ENCODE results near the gene FPGS.

The FPGS gene

DNA sequence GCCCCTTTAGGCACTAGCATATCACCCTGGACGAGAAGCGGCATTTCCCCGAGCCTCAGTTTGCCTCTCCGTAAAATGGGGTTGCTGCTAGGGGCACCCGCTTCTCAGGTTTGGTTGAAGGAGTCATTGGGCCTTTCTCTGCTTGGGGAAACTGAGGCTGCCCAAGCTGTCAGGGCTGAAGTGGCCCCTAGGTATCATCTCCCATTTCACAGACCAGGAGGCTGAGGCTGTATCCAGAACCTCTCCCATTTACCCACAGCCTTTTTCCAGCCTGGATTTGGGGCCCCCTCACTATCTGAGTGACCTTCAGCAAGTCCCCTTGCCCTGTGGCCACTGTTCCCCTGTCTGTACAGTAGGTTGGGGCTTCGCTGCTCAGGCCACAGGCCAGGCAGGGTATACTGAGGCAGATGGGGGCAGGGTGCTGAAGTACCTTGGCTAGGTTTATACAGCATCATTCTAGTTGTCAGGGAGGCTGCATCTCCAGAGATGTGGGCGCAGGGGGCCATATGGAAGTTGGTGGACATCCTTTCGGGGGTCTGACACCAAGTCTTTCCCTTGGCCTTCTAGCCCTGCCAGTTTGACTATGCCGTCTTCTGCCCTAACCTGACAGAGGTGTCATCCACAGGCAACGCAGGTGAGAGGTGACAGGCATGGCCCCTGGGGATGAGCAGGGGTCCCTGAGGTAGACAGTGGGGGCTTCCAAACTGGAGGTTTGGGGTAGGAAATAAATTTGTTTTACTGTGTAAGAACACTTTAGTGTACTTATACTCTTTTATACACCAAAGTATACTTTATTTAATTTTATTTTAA, 7.9 kb downstream of the FPGS start:
- DNase-seq: no peak

DNA sequence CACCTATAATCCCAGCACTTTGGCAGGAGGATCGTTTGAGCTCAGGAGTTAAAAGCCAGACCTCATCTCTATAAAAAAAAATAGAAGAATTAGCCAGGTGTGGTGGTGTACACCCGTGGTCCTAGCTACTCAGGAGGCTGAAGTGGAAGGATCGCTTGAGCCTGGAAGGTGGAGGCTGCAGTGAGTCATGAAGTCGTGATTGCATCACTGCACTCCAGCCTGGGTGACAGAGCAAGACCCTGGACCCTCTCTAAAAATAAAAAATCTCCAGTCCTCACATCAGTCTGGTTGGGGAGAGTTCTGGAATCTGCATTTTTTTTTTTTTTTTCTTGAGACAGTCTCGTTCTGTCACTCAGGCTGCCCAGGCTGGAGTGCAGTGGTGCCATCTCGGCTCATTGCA, 9.3 kb downstream of the FPGS start:
- DNase-seq: no peak

DNA sequence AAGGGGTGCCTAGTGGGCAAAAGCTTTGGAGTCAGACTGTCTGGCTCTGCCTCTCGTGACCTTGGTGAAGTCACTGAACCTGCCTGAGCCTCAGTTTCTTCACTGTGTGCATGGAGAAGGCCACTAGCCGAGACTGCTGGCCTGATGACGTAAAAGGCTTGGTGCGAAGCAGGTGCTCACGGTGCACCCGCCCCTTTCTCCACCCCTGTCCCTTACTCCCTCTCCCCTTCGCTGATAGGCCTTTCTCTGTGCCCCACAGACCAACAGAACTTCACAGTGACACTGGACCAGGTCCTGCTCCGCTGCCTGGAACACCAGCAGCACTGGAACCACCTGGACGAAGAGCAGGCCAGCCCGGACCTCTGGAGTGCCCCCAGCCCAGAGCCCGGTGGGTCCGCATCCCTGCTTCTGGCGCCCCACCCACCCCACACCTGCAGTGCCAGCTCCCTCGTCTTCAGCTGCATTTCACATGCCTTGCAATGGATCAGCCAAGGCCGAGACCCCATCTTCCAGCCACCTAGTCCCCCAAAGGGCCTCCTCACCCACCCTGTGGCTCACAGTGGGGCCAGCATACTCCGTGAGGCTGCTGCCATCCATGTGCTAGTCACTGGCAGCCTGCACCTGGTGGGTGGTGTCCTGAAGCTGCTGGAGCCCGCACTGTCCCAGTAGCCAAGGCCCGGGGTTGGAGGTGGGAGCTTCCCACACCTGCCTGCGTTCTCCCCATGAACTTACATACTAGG, 10.4 kb downstream of the FPGS start:
- DNase-seq: no peak

DNA sequence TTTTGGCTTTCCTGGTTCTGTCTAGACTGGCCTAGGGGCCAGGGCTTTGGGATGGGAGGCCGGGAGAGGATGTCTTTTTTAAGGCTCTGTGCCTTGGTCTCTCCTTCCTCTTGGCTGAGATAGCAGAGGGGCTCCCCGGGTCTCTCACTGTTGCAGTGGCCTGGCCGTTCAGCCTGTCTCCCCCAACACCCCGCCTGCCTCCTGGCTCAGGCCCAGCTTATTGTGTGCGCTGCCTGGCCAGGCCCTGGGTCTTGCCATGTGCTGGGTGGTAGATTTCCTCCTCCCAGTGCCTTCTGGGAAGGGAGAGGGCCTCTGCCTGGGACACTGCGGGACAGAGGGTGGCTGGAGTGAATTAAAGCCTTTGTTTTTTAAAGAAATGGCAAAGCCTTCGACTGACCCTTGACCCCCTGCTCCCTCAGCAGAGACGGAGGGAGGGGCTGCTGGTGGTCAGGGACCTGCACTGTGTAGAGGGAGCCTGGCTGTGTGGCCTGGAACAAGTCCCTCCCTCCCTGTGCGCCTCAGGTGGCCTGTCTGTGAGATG, 11.1 kb downstream of the FPGS start:
- DNase-seq: no peak

DNA sequence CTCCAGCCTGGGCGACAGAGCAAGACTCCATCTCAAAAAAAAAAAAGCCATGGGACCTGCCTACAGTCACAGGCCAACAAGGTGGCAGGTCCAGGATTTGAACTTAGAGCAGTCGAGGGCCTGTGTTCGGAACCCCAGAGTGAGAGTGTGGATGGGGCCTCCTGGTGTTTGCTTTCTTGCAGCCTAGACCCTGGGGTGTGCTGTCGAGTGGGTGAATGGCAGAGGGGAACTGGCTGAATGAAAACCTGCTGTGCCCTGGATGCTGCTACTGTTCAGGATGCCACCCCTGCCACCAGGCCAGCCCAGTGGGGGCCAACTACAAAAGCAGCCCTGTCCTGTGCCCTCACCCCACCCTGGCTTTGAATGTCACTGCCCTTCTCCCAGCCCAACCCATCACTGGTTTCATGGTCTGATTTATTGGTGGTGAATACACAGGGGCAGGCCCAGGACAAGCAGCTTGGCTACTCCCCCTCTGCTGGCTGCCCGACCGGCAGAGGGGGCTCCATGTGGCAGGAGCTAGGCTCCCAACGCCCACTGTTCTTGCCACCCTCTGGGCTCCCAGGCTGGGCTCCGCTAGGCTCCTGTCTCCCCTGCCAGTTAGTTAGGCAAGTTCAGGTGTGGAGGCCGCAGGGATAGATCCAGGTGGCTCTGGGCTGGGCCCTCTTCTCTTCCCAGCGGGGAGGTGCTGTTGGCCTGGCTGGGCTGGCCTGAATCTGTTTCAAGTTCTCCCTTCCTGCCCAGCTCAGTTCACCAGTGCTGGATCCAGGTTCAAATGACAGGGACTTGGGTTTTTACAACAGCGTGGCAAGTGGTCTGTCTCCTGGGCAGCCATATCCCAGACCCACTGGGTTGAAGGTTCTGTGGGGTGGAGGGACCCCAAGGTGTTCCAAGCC, 12.2 kb downstream of the FPGS start:
- DNase-seq: no peak

DNA sequence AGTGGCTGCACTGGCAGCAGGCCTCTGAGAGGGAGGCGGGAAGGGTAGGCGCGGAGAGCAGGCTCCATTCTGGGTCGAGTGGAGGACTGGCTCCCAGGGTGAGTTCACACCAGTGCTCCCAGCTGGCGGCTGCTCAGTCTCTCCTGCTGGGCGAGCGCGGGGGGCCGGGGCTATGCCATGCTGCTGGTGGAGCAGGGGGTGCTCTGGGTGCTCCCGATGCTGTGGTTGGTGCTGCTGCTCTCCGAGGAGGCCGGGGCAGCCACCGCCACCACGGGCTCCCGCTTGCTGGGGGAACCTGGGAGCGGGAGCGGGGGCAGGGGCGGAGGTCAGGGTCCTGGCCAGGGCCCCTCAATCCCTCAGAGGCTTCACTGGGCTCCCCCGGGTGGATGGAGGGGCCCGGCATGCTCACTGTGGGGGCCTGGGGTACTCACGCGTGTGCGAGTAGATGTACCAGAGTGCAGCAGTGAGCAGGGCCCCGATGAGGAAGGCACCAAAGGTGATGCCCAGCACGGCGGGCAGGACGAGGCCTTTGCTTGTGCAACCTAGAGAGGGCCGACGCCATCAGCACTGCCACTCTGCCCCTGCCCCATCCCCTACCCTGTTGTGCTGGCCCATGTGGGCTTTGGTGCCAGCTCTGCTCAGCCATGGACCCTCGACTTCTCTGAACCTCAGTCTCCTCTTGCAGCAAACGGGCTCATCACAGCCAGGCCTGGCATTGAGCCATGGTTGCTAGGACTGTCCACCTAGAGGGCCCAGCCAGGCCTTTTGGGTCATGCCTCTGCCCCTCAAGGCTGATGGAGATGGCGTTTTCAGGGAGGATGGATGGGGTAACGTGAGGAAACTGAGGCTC, 13.1 kb downstream of the FPGS start:
- no peak for DNase-seq

DNA sequence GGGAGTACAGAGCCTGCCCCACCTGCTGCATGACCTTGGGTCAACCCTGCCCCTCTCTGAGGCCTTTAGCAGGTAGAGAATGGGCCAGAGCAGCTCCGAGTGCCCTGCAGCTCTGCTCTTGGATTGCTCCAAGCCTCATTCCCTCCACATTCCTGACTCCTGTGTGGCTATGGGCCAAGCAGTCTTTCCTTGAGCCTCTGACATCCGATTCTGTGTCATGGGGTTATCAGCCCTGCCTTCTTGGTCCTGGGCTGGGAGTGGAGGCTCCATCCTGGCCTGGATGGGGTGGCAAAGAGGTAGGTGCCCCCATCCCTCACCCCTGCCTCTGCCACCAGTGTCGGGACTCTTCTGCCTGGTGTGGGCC, 13.7 kb downstream of the FPGS start:
- DNase-seq: no peak

DNA sequence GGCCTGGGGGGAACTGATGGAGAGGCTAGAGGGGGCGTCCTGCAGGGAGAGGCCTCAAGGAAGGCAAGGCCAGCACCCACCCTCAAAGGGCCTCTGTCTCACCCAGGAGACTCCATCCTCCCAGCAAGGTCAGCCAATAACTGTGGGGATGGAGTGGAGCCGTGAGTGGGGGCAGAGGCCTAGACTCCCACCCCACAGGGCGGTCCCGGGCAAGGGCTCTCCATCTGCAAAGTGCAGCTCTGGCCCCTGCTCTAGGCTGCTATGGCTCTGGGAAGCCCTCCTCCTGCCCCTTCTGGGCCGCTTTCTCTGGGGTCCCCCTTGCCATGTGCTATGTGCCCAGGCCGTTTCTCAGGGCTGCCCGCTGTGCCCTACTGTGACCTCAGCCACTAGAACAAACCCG, 14.0 kb downstream of the FPGS start:
- no peak for DNase-seq

DNA sequence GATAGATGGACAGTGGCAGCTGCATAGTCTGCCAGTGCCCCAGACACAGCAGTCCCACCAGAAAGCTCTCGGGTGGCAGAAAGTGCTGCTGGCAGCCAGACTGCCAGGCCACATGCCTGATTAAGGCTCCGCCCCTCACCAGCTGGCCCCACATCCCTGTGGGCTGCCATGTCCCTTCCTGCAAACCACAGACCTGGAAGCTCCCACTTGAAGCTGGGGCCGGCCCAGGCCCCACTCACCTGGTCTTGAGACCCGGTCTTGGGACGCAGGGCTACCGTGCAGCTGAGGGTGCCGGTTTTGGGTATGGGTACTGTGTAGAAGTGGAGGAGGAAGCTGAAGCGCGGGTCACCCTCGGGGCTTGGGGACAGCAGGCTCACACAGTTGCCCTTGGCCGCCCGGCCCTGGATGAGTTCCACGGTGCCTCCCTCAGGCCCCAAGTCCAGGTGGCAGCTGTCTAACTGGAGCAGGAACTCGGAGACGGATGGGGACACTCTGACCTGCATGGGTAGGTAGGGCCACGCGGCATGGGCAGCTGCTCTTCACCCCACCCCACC, 15.3 kb downstream of the FPGS start:
- DNase-seq: no peak

DNA sequence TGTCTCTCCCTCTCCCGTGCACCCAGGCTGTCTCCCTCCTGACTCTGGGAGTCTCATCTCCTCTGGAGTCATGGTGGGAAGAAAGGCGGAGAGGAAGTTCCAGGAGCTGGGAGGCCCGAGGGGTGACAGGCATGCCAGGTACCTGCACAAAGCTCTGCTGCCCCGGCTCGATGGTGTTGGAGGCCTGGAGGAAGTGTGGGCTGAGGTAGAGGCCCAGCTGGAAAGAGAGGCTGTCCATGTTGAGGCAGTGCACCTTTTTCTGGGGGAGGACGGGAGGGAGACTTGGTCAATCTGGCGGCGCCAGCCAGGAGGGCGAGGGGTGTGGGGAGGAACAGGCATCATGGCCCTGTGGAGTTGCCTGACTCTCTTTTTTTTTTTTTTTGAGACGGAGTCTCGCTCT, 15.9 kb downstream of the FPGS start:
- no peak for DNase-seq

DNA sequence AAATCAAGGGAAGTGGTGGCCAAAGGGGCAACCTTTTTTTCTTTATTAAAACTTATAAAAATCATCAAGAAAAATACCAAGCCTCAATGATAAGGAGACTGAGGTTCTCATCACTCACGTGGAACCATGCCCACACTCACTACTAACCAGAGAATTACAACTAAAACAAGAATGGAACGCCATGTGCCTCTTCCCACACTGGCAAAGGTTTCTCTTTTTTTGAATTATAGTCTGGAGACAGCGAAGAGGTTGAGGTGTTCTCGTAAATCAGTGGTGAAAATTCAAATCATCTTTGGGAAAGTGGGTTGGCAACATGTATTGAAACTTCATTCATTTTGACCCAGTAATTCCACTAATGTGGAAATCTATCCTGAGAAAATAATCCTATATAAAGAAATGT, 19.4 kb downstream of the FPGS start:
- no peak for DNase-seq

DNA sequence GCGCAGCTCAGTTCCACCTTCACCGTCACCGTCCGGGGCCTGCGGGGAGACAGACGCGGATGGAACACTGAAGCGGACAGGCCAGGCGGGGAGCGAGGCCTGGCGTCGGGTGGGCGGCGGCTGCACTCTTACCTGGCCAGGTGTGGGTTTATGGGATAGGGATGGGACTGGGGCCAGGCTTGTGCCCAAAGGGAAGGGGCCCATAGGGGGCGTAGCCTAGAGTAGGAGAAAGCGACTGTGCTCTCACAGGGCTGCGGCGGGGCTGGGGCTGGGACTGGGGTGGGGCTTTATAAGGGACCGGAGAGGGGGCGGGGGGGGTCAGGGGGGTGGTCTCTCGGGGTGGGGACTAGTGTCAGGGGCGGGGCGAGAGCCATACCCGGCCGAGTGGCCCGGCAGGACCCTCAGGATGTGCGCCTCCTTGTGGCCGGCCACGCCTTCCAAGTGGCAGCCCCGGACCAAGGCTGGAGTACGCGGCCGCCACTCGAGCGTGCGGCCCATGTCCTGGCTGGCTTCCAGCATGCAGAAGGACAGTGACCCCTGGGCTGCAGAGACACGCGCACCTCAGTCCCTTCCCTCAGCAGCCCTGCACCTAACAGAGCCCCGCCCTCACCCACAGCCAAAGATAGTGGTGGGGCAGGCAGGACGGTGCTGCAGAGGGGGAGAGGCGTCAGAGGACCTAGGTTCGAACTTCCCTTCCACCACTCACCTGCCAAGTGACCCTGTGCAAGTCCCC, 22.8 kb downstream of the FPGS start:
- DNase-seq: peak in 10 of 51 donors; percentile 6 to 52 (median 18)

DNA sequence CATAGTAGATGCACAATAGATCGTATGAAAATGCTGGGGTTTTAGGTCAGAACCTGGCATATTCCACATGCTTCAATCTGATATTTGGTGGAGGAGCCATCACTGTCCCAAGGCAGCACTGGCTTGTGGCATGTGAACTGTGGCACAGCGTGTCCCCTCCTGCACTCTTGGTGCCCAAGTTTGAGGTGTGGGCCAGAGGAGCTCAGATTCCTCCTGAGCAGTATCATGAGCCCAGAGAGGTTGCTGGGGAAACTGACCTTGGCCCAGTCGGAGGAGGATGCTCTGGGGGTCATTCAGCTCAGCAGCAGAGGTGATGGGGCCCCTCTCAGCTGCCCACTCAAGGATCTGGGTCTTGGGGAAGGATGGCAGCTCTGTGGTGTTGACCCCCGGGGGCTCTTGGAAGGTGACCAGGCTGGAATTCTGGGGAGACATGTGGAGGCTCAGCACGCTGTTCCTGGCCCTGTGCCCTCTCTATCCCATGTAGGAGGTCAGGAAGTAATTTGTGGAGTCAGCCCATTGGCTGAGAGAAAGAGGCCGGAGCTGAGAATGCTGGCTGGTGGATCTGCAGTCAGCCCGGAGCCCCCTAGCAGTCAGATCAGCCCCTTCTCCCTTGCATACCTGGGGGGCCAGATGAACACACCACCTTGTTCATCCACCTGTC, 23.7 kb downstream of the FPGS start:
- DNase-seq: no peak

DNA sequence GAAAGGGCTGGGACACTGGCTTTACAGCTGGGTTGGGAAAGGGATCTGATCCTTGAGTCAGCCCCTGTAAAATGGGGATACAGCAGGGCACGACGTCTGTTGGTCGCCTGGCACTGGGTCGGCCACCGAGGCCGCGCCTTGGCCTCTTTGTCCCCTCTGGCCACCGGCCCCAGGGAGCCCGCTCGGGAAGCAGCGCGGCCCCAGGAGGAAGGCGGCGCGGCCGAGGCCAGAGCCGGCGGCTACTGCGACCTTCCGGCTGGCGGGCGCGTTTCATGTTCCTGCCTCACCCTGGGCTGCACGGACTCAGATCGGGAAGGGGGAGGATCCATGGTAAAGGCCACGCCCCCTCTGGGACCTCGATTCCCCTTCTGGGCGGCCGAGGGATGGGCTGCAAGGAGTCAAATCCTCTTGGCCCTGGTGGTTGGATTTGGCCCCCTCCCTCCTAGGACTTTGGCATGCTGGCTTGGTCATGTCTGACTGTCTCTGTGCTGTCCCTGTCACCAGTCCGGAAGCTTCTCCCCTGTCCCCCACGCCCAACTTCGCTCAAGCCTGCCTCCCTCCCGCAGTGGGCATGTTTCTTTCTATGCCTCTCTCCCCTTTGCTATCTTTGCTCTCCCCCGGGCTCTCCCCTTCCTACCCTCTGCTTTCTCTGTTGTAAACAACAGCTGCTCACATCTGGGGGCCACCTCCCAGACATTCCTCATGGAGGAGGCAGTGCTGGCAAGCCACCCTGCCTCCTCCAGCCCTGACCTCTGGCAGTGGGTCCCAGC, 25.8 kb downstream of the FPGS start:
- DNase-seq: peak in 23 of 51 donors; percentile 5 to 54 (median 25)

DNA sequence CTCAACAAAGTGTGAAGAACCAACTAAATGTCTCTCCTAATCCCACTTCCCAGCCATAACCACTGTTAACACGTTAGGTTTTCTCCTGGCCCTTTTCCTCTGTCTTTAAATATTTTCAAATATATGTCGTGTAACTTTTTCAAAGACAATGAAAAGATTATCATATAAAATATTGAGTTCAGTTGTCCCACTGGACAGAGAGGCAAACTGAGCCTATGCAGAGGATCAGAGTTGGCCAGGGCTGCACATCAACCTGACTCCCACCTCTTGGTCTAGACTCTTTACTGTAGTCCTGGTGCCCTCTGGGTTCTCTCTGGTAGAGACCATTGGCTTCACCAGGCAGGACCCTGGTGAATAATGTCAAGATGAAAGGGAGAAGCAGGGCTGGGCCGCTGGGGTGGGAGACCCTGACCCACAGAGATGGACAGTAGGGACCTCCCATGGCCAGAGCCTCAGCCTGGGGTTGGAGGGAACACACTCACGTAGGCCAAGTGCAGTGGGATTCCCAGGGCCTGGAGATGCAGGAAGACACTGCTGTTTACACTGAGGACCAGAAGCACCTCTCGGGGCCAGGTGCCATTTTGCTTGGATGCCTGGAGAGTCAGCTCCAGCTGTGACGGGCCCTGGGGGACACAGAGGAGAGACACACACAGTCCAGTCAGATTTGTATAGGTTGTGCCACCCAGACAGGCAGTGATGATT, 26.7 kb downstream of the FPGS start:
- no peak for DNase-seq

DNA sequence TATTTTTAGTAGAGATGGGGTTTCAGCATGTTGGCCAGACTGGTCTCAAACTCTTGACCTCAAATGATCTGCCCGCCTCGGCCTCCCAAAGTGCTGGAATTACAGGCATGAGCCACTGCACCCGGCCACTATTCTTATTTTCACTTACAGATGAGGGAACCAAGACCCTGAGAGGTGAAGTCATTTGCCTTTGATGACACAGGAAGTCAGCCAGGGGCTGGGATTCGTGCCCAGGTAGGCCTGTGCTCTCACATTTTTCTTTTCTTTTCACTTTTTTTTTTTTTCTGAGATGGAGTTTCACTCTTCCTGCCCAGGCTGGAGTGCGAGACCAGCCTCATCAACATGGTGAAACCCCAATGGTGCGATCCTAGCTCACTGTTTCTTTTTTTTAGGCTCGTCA, 29.6 kb downstream of the FPGS start:
- no peak for DNase-seq

DNA sequence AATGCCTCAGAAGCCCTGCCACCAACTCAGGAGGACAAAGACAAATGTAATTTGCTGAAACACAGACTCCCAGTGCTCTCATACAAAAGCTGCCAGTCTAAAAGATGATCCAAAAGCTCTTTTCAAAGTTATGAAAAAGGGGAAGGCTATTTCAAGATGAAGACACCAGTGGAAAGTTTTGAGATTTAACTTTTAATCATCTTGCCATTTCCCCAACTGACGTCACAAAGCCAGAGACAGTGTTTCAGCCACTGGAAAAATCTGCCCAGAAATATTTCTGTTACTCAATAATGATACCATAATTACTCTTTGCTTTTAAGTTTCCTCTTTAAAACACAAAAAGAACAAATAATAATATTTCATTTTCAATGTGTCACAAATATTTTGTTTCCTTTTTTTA, 30.9 kb downstream of the FPGS start:
- no peak for DNase-seq
